Measurements from ENCODE around the gene PHF24. TPM values are rescaled to one million over a fixed set of nuclear protein-coding genes. Genes with fewer than 3 reads are reported as not detected.

Gene PHF24
- total and polyA plus RNA-seq, 2 of the 4 experiments (the other 2 are of a cell fraction) = 0.02 TPM; not detected in 1

GRCh38 chr9:34992376-34992951 is 34.4 kb downstream of the PHF24 start (continued):
- TF ChIP-seq USF2 (IDR thresholded peaks at IDR 0.05; ENCODE audit: low read depth, low read length) = peak; percentile 73

GRCh38 chr9:34993502-34994259 is 35.6 kb downstream of the PHF24 start:
- Histone ChIP-seq H3K27ac (ENCODE audit: insufficient read depth, low read length) (peak overlapping the region; percentile 84), H4K20me1 (ENCODE audit: insufficient read depth, low read length) (no peaks in the 10 kb centered on the region), H2AK5ac (ENCODE audit: low read depth, low read length) (peak overlapping the region; percentile 96), H2BK5ac (ENCODE audit: low read depth, low read length, poor library complexity, severe bottlenecking) (peak overlapping the region; percentile 60), H3K4me2 (ENCODE audit: low read depth, low read length) (no peak overlapping the region), H4K5ac (ENCODE audit: low read depth, low read length) (peak overlapping the region; percentile 45), H2AFZ (replicated peaks; ENCODE audit: low read length, poor library complexity) (peak overlapping the region; percentile 79), H3K23ac (ENCODE audit: low read depth, low read length) (no peak overlapping the region), H2AK9ac (replicated peaks; ENCODE audit: low read depth, low read length, poor library complexity) (peak overlapping the region; percentile 18), H3K4me1 (ENCODE audit: control insufficient read depth, insufficient read depth, low read length) (peaks cover 44% of the 10 kb centered on the region), H3K27me3 (ENCODE audit: control insufficient read depth, insufficient read depth, low read length) (no peaks in the 10 kb centered on the region), H3K56ac (ENCODE audit: extremely low read depth, insufficient read depth, low read length) (no peak overlapping the region), H2BK20ac (ENCODE audit: low read depth, low read length) (peak overlapping the region; percentile 85; the same call in 1 of the 2 replicates), H3K18ac (ENCODE audit: low read depth, low read length) (peak overlapping the region; percentile 17; the same call in 1 of the 2 replicates), H4K91ac (ENCODE audit: insufficient read depth, low read depth, low read length) (peak overlapping the region; percentile 62; the same call in 1 of the 2 replicates), H3K4me3 (ENCODE audit: insufficient read depth, low read depth, low read length) (no peak overlapping the region), H3K9me1 (ENCODE audit: insufficient read depth, low read length) (peaks cover 38% of the 10 kb centered on the region), H3K4ac (ENCODE audit: low read depth, low read length) (peak overlapping the region; percentile 93), H2BK120ac (ENCODE audit: low read depth, low read length) (peak overlapping the region; percentile 87), H3K9ac (ENCODE audit: low read depth, low read length) (no peak overlapping the region), H3K79me1 (ENCODE audit: low read depth in 1 of 2, low read length in 2 of 2) (peaks cover 13 to 69% of the 10 kb centered on the region in 2 experiments), H2BK15ac (ENCODE audit: low read depth, low read length) (peak overlapping the region; percentile 79; the same call in 2 of the 3 replicates), H3K36me3 (ENCODE audit: control insufficient read depth, insufficient read depth, low read length) (peaks cover 19% of the 10 kb centered on the region), H3K14ac (replicated peaks; ENCODE audit: low read depth, low read length) (0 out of 2 replicates have a peak overlapping the region, but pooled peaks have one; percentile 66), H4K8ac (ENCODE audit: low read depth in 2 of 2, low read length in 2 of 2) (peak overlapping the region; percentile 13 to 29; a peak in 2 of 4 replicates), H3K9me3 (ENCODE audit: control insufficient read depth, insufficient read depth, low read length) (no peaks in the 10 kb centered on the region)
- ChIA-PET CTCF (interaction anchor here (1.0 to 2.6 kb wide), 5 partner anchors 16 to 94 kb away, joined by 3 to 14 read pairs (median 5); no protein-coding TSS in a partner anchor), POLR2A (ENCODE audit: unreplicated experiment) (interaction anchor here (0.5 kb wide), 1 partner anchor 9 kb away, joined by 3 read pairs; no protein-coding TSS in a partner anchor)
- TF ChIP-seq BHLHE40 (IDR thresholded peaks at IDR 0.05; ENCODE audit: low read depth, low read length) (no peak), SMC3 (IDR thresholded peaks at IDR 0.05; ENCODE audit: low read depth, low read length) (no peak), RFX5 (IDR thresholded peaks at IDR 0.05; ENCODE audit: low read depth, low read length) (no peak), MAZ (IDR thresholded peaks at IDR 0.05; ENCODE audit: borderline replicate concordance, low read depth, low read length) (peak; percentile 55; the same call in 1 of the 2 replicates), MAFK (IDR thresholded peaks at IDR 0.05; ENCODE audit: low read depth, low read length) (no peak)
- 0 out of 2 replicates have a peak, but pooled peaks have one; percentile 1 for ATAC-seq (ENCODE audit: low read depth)
- in situ Hi-C loops (cut with MboI; ENCODE audit: low sequenced_read_pairs) (no loop called here), intact Hi-C loops (cut with micrococcal nuclease) (loop anchor here (1.0 to 2.0 kb wide), 2 partner anchors 77 to 94 kb away; no protein-coding TSS in a partner anchor), dilution Hi-C loops (cut with HindIII; ENCODE audit: low sequenced_read_pairs, unreplicated experiment) (no loop called here)
- WGBS, 2 experiments (ENCODE audit: extremely low coverage in 2 of 2, insufficient read length in 1 of 2) = no CpG with 5 or more reads among the region's 10 CpGs
- peak; percentile 61 for DNase-seq
- BruUV-seq (replicated peaks) = no TSS peak
